PC-9 (cell line): Measurements from ENCODE around the gene FOXC2.

Experiments
- EZH2 ChIP-seq: fragments of 200-600 bp; sonication (generic); IDR thresholded peaks from 2 replicates; pipeline ENCODE4 v1.8.0; 2017; ENCODE audit warnings: antibody characterized with exemption, low read depth
- TF ChIP-seq, protein P1 (sequence below): fragments of 200-600 bp; sonication (generic); conservative IDR thresholded peaks from 2 replicates; pipeline ENCODE4 v1.6.1; 2017; ENCODE audit warnings: mixed run types, antibody characterized with exemption, mild to moderate bottlenecking, moderate library complexity

DNA sequence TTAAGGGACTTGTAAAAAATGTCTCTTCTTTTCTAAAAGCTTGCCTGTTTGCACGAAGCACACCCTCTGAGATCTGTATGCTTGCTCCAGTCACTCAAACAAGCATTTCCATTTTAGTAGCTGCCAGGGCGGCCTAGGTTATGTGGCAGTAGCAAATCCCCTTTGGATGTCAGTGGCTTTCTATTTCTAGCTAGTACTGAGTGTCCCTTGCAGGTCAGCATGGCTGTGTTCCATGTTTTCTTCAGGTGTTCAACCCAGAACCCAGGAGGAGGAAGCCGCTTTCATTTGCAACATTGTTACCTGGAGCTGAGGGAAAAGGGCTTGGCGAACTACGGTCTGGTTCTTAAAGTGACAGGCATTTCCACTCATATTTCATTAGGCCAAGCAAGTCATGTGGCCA is 48.1 kb downstream of the FOXC2 start:
- TF ChIP-seq, protein P1, sequence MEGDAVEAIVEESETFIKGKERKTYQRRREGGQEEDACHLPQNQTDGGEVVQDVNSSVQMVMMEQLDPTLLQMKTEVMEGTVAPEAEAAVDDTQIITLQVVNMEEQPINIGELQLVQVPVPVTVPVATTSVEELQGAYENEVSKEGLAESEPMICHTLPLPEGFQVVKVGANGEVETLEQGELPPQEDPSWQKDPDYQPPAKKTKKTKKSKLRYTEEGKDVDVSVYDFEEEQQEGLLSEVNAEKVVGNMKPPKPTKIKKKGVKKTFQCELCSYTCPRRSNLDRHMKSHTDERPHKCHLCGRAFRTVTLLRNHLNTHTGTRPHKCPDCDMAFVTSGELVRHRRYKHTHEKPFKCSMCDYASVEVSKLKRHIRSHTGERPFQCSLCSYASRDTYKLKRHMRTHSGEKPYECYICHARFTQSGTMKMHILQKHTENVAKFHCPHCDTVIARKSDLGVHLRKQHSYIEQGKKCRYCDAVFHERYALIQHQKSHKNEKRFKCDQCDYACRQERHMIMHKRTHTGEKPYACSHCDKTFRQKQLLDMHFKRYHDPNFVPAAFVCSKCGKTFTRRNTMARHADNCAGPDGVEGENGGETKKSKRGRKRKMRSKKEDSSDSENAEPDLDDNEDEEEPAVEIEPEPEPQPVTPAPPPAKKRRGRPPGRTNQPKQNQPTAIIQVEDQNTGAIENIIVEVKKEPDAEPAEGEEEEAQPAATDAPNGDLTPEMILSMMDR, result no peak
- TF ChIP-seq EZH2, result no peak
